OCI-LY1 (cell line): ENCODE results near the gene CKAP5.

ENCODE experiments used
- H2AFZ ChIP-seq: fragments of 200-600 bp; sonication (generic), shearing (Covaris generic); 2 replicates; pipeline ENCODE4 v1.6.0; 2014; ENCODE audit warnings: antibody characterized with exemption, mild to moderate bottlenecking, low read length
- H3F3A ChIP-seq: fragments of 200-600 bp; sonication (generic), shearing (Covaris generic); 2 replicates; pipeline ENCODE4 v1.6.0; 2014; ENCODE audit warnings: mild to moderate bottlenecking, antibody characterized with exemption, low read length, moderate library complexity; ENCODE audit not compliant: insufficient read depth
- H3K27ac ChIP-seq: fragments of 200-600 bp; sonication (generic); 2 replicates; pipeline ENCODE4 v1.5.1; 2014; ENCODE audit warnings: low read length, mixed run types, mild to moderate bottlenecking, low read depth; ENCODE audit not compliant: poor library complexity, severe bottlenecking
- H3K27me3 ChIP-seq: fragments of 200-600 bp; sonication (generic); 2 replicates; pipeline ENCODE4 v1.6.0; 2014; ENCODE audit warnings: antibody characterized with exemption, mild to moderate bottlenecking, low read length, moderate library complexity; ENCODE audit not compliant: insufficient read depth
- H3K36me3 ChIP-seq: fragments of 200-600 bp; sonication (generic); 2 replicates; pipeline ENCODE4 v1.6.1; 2014; ENCODE audit warnings: mild to moderate bottlenecking, antibody characterized with exemption, low read length, moderate library complexity, mixed read lengths; ENCODE audit not compliant: insufficient read depth
- H3K4me1 ChIP-seq: fragments of 200-600 bp; sonication (generic); 2 replicates; pipeline ENCODE4 v1.5.1; 2014; ENCODE audit warnings: mild to moderate bottlenecking, low read length, moderate library complexity; ENCODE audit not compliant: insufficient read depth, severe bottlenecking
- H3K4me2 ChIP-seq: fragments of 200-600 bp; sonication (generic), shearing (Covaris generic); 2 replicates; pipeline ENCODE4 v1.6.1; 2014; ENCODE audit warnings: low read length
- H3K4me3 ChIP-seq: fragments of 200-600 bp; sonication (generic); 2 replicates; pipeline ENCODE4 v1.5.1; 2014; ENCODE audit warnings: low read length, low read depth, mild to moderate bottlenecking, mixed read lengths; ENCODE audit not compliant: poor library complexity, severe bottlenecking
- H3K79me2 ChIP-seq: fragments of 200-600 bp; shearing (Covaris generic); 2 replicates; pipeline ENCODE4 v1.6.1; 2016; ENCODE audit warnings: mixed run types, low read length, mixed read lengths; ENCODE audit not compliant: insufficient read depth
- H3K9ac ChIP-seq: fragments of 200-600 bp; sonication (generic), shearing (Covaris generic); 2 replicates; pipeline ENCODE4 v1.6.1; 2014; ENCODE audit warnings: mild to moderate bottlenecking, low read length, mixed read lengths
- H3K9me2 ChIP-seq: fragments of 200-600 bp; sonication (generic), shearing (Covaris generic); 2 replicates; pipeline ENCODE4 v1.6.1; 2014; ENCODE audit warnings: low read depth, mild to moderate bottlenecking, low read length, mixed read lengths
- H3K9me3 ChIP-seq: fragments of 200-600 bp; shearing (Covaris generic); 2 replicates; pipeline ENCODE4 v1.6.1; 2014; ENCODE audit warnings: low read length, mixed read lengths
- H4K20me1 ChIP-seq: fragments of 200-600 bp; sonication (generic), shearing (Covaris generic); 2 replicates; pipeline ENCODE4 v1.6.0; 2016; ENCODE audit warnings: mild to moderate bottlenecking, low read length; ENCODE audit not compliant: insufficient read depth
- CTCF ChIP-seq: fragments of 200-600 bp; sonication (generic), shearing (Covaris generic); IDR thresholded peaks from 2 replicates; pipeline ENCODE4 v1.5.1; 2017; ENCODE audit warnings: mild to moderate bottlenecking, antibody characterized with exemption, low read length, moderate library complexity, mixed read lengths
- EZH2 ChIP-seq: fragments of 200-600 bp; sonication (generic), shearing (Covaris generic); IDR thresholded peaks from 2 replicates; pipeline ENCODE4 v1.8.0; 2017; ENCODE audit warnings: borderline replicate concordance, mixed run types, mild to moderate bottlenecking, antibody characterized with exemption, low read length, moderate library complexity, mixed read lengths

CKAP5 gene

GRCh38 chr11:46721286-46721685, 124.8 kb downstream of the CKAP5 start:
- Histone ChIP-seq H3K27ac (no peak overlapping the region), H3K4me3 (no peak overlapping the region), H3F3A (no peaks in the 10 kb centered on the region), H3K4me2 (no peak overlapping the region), H3K4me1 (peaks cover 14% of the 10 kb centered on the region), H3K36me3 (no peaks in the 10 kb centered on the region), H3K9ac (no peak overlapping the region), H3K9me2 (no peaks in the 10 kb centered on the region), H4K20me1 (no peaks in the 10 kb centered on the region), H3K79me2 (no peaks in the 10 kb centered on the region), H2AFZ (no peak overlapping the region), H3K9me3 (no peaks in the 10 kb centered on the region), H3K27me3 (no peaks in the 10 kb centered on the region)
- TF ChIP-seq EZH2 (no peak), CTCF (no peak)

DNA sequence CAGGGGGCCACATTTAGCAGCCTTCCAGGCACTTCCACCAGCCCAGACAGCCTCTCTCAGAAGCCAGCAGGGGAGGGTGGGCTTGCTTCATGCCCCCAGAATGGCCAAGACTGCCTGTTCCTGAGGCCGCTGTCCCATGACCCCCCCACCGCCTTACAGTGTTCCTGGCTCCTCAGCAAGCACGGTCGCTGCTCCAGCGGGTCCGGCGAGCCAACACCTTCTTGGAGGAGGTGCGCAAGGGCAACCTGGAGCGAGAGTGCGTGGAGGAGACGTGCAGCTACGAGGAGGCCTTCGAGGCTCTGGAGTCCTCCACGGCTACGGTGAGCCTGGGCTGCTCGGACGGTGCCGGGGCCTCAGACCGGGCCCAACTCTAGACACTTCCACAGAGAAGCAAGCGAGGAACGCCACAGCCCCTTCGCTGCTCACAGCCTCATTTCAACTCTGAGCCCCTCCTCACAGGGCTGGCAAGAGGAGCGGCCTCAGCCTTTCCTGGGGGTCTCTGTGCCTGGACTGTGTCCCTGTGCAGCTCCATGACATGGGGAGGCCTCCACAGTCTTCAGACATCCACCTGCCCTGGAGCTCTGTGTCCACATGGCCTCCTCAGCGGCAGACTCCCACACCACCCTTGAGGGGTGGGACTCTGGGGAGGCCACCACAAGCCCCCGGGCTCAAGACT, 126.4 kb downstream of the CKAP5 start:
- Histone ChIP-seq H3K4me1 (peaks cover 14% of the 10 kb centered on the region), H2AFZ (no peak overlapping the region), H3K9me3 (no peaks in the 10 kb centered on the region), H3K9me2 (no peaks in the 10 kb centered on the region), H3K27me3 (no peaks in the 10 kb centered on the region), H3K9ac (no peak overlapping the region), H4K20me1 (no peaks in the 10 kb centered on the region), H3K36me3 (no peaks in the 10 kb centered on the region), H3F3A (no peaks in the 10 kb centered on the region), H3K27ac (no peak overlapping the region), H3K4me2 (no peak overlapping the region), H3K79me2 (no peaks in the 10 kb centered on the region), H3K4me3 (no peak overlapping the region)
- no peak for TF ChIP-seq CTCF

- no peaks in the 10 kb centered on the region for H3K79me2 ChIP-seq
- no peaks in the 10 kb centered on the region for H3K27me3 ChIP-seq
- peaks cover 12% of the 10 kb centered on the region for H3K4me1 ChIP-seq
- H4K20me1 ChIP-seq, result no peaks in the 10 kb centered on the region
- H3K9me3 ChIP-seq, result no peaks in the 10 kb centered on the region
- H3K4me2 ChIP-seq, result no peak within 1 kb of the TSS
- H3K9ac ChIP-seq, result no peak within 1 kb of the TSS
- no peaks in the 10 kb centered on the region for H3F3A ChIP-seq
- H3K4me3 ChIP-seq, result no peak within 1 kb of the TSS
- no peaks in the 10 kb centered on the region for H3K9me2 ChIP-seq
- H3K27ac ChIP-seq, result no peak within 1 kb of the TSS
- H3K36me3 ChIP-seq, result no peaks in the 10 kb centered on the region
- H2AFZ ChIP-seq, result no peak within 1 kb of the TSS
- no peak for TF ChIP-seq CTCF
- no peak for TF ChIP-seq EZH2
These were observed 127.0 kb downstream of the CKAP5 start, which contains the start of gene F2 for GRCh38 chr11:46719048-46719542. F2 (plus strand) TSS chr11:46719213; CDS start chr11:46719236, 23 bp downstream.
